ENCODE results near the gene NOL7.
A peak's percentile ranks its signal among the peaks of the same experiment; 100 is the strongest.

NOL7 gene

DNA sequence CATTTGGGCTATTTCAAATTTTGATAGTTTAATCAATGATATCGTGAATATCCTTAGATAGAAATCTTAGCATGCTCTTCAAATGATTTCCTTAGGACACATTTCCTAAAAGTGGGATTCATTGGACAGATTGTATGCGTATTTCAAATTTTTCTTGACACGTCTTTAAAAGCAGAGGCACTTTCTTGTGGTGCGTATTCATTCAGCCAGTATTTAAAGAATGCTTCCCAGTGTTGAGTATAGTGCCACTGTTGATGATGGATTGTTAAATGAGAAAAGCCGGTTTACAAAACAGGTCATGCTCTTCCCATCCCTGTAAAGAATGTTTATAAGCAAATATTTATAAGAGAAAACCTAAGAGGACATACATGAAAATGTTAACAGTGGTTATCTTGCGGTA, 15.1 kb upstream of the NOL7 start:
- no peak for DNase-seq

DNA sequence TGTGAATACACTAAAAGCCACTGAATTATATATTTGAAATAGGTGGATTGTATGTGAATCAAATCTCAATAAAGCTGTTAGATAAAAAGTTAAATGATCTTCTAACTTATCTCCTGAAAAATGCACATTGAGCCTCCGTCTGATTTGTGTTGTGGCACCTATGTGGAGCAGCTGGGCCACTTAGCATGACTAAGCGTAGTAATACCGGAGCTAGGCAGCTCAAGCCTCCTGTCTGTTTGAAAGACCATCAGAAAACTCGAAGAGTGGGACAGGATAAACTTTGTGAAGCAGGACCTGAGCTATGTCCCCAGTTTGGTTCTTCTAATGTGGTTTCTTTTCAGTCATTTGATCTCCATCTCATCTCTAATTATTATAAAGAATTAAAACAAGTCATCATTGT, 11.0 kb upstream of the NOL7 start:
- no peak for DNase-seq

DNA sequence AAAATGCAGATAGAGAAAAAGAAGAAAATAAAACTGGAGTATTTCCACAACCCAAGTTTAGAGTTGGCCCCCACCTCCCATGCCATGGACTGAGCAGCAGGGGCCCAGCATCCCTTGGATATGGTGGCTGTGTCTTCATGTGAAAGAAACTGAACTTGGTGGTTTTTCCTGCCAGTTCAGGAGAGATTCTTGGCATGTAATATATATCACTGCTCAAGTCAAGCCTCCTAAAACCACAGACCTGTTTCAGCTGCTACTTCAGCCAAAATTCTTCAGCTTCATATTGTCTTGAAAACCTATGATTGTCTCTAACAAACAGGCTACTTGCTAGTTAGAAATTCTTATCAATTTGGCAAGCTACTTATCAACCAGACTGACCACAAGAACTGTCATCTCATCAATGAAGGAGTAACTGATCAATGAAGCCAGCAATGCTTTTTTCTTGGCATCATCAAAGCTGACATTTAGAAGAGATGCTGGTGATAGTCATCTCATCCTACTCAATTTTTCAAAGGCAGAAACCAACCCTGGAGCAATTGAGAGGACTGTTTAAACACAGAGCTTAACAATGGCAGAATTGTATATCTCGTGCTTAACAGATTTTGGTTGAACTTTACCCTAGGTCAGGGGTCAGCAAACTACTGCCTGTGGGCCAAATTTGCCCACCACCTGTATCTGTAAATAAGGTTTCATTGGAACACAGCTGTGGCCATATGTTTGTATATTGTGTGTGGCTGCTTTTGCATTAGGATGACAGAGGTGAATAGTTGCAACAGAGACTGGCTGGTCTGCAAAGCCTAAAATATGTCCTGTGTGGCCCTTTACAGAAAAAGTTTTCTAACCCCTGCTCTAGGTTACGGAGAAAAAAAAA, 10.4 kb upstream of the NOL7 start:
- DNase-seq: no peak

DNA sequence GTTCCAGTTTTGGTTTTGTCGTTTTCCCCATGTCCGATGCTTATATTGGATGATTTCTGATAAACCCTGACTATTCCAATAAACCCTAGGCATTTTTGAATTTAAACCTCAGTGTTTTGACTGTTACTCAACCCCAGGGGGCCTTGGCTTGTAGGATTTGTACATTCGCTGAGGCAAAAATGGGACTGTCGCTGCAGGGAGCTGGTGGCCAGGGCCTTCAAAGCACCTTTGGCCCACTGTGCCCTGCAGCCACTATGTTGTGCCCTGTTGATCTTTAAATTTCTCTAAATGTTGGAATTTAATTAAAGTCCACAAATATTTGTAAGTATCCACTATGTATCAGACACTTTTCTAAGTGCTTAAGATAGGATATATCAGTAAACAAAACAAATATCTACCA, 9.5 kb upstream of the NOL7 start:
- no peak for DNase-seq

DNA sequence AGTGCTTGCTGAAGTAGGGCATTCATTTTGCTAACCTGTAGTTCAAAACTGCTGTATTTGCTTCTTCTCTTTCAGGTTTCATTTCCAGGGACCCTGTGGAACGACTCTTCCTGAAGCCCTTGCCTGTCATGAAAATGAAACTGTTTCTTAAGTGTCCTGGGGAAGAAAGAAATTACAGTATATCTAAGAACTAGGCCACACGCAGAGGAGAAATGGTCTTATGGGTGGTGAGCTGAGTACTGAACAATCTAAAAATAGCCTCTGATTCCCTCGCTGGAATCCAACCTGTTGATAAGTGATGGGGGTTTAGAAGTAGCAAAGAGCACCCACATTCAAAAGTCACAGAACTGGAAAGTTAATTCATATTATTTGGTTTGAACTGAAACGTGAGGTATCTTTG, 3.4 kb upstream of the NOL7 start:
- no peak for DNase-seq

DNA sequence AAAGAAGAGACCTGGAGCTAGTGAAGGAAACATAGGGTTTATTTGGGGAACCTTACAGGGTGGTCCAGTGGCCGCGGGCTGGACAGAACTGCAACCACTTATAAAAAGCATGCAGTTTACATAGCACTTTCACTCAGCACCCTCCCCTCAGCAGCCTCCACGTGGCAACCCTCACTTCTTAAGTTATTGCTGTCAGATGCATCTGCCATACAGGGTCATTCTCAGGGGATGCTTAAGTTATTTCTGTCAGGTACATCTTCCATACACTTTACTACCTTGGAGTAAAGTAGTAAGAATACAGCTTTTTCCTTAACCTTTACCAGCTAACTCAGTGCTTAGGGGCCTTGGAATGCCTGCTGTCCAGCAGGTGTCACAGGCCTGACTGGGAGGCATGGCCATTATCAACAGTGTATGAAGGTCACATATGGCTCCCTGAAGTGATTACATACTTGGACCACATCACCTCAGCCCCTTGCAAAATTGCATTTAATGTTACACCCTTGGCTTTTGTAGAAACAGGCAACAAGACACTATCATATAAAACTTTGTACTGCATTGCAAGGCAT, 2.0 kb upstream of the NOL7 start:
- DNase-seq: no peak

DNA sequence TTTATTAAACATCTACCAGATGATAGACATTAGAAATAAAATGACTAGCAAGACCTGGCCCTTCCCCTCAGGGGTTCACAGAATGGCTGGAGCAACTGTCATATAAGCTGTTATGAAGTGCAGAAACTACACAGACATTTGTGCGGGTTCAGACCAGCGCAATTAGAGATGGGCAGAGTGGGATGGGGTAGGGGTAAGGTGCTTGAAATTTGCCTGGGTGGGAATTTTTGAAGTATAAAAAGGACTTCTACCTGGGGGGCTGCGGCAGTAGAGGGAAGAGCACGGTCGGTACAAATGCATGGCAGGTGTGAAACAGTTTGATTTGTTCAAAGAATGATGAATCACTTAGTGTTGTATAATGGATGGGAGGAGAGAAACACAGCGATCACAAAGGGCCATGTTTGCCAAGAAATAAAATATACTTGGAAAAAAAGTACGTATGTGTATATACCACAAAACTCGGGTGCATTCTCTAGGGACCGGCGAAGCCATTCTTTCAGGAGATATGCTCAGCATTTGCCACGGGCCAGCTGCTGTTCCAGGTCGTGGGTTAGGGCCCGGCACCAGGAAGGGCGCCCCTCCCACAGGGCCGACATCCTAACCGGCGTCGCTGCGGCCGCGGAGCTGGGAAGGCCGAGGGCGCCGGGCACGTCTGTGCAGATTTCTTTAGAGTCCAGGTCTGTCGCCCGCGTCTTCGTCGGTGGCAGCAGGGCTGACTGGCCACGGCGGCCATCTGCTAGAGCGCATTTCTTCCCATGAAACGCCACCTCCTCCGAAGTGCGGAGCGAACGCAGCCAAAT, 809 bp upstream of the NOL7 start:
- DNase-seq: peak; percentile 72

DNA sequence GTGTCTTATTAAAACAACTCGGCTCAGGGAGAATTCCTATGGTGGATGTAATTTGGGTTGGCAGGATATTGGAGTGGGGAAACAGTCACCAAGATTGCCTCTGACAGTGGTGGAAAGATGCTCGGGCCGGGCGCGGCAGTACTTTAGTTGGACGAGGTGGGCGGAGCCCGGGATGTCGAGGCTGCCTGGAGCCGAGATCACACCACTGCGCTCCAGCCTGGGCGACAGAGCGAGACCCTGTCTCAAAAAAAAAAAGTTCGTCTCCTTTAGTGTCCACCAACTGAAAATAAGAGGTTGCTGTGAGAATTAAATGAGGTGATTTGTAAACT, 621 bp downstream of the NOL7 start:
- no peak for DNase-seq

DNA sequence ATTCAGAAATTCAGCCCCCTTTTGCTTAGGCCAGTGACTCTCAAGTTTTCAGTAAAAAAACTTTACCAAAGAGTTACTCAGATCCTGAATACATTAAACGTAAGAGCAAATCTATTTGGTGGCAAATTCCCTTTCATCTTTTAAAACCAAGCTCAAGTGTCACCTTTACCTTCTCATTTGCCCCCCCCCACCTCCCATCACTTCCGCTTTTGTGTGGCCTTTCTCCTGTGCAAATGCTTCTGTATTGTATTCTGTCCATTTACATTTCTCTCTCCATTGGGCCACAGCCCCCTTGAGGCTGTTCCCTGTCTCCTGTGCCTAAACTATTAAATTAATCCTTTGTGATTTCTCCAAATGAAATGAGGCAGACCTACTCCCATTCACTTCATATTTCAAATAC, 1.9 kb downstream of the NOL7 start:
- no peak for DNase-seq

DNA sequence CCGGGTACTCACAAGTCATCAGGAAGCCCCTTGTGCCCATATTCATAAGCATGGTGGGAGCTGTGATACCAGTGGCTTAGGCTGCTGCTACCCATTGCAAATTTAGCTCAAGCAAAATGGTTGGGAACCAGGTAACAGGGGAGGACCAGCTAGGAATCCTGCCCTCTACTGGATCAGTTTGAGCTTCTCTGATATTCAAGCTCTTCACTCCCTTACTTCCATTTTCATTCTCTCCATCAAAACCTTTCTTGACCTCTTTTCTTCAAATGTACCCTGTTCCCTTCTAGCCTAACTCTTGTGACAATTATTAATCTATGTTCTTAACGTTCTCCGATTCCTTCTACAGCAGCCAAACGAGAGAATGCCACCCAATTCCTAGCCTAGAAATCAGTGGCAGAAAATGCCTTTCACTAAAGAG, 9.7 kb downstream of the NOL7 start:
- no peak for DNase-seq

DNA sequence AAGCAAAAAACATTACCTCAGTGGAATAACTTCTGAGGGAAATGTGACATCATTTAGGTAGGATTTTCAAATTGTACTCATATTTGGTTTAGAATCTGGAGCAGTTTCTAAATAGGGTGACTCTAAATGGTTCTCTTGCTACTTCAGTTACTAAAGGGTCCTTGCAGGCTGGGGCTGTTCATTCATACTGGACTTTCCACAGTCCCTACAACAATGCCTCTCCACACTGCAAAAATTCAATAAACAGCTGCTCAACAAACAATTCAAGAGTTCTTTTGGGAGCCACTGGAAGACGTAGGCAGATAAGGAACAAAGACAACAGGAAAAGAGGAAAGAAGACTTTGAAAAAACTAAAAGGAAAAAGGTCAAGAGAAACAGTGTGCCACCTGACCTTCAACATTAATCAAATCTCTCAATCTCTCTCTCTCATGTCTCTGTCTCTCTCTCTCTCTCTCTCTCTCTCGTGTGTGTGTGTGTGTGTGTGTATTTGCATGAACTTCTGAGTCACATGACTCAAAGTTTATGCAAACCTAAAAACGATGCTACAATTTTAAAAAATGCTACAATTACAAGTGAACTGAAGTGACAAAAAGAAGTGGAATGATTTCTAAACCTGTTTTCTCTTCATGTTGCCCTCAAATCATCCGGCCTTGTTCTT, 14.5 kb downstream of the NOL7 start:
- no peak for DNase-seq

DNA sequence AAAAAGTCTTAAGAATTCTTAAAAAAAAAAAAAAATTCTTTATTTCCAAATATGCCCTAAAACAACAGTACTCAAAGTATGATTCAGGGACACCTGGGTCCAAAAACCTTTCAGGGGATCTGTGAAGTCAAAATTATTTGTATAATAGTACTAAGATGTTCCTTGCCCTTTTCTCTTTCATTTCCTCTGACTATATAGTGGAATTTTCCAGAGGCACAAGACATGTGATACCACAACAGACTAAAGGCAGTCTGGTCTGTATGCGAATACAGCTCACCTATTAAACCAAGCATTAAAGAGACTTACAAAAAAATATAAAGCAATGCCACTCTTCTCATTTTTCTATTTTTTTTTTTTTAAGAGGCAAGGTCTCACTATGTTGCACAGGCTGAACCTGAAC, 15.4 kb downstream of the NOL7 start:
- DNase-seq: no peak

DNA sequence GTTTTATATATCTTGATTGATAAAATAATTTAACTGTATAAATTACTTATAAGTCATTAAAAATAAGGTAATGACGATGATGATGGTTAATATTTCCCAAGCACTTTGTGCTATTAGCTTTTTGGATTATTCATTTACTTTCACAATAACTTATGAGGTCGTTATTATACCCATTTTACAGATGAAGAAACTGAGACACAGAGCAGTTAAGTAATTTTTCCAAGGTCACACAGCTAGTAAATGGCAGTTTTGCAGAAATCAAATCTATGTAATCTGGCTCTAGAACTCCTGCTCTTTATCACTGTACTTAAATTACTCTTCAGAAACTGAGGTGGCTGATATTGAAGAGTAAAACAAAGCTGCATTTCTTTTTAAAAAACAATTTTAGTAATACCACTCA, 18.2 kb downstream of the NOL7 start:
- DNase-seq: no peak

DNA sequence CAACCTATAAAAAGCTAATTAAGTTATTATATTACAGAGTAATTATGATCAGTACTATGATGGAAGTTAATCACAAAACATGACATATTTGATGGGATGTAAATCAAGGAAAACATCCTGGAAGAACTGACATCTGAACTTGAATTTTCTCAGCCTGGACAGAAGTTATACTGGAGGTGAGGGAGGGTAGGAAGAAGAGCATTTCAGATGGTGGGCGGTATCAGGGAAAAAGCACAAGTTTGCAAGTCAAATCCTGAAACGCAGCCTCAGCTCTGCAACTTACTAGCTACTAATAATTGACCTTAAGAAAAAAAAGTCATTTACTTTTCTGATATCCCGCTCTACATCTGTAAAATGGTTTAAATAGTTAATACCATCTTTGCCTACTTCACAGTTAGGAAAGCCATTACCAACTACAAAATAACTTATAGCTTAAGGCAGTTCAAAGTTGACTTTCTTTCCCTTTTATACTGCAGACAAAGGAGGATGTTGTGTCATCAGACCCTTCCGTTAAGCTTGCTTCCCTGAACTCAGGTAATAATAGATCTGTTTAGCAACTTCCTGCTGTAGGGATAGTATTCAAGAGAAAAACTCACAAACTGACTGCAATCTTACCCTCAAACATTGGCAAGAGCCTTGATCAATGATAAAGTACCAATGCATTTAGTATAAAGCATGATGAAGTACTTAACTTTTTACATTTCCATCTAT, 21.0 kb downstream of the NOL7 start:
- DNase-seq: peak; percentile 54

DNA sequence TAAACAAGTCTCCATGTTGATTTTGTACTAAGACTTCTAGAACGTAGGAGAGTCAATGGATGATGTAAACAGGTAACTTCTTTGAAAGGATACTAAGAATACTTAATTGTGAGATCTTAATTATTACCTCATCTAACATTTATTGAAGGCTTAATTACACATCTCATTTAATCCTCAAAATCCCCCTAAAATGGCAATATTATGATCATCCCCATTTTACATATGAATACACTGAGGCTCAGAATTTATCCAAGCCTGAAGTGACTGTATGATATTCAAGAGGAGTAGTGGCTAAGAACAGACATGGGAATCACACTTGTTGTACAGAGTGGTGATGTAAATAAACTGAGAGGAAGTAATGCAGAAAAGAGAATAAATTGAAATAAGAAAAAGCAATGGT, 22.9 kb downstream of the NOL7 start:
- DNase-seq: no peak

DNA sequence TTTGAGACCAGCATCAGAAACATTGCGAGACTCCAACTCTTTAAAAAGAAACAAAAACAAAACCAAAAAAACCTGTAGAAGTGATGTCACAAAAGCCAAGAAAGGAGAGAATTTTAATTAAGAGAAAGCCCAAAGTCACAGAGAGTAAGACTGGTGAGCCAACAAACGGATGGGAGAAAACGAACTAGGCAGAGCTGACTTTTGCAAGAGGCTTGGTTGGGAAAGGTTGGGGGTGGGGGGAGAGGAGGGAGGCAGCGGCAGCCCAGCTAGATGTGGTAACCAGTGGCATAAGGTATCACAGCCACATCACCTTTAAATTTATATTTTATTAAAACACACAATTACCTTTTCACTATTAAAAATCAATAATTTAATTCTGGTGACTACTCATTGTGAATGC, 23.5 kb downstream of the NOL7 start:
- no peak for DNase-seq

DNA sequence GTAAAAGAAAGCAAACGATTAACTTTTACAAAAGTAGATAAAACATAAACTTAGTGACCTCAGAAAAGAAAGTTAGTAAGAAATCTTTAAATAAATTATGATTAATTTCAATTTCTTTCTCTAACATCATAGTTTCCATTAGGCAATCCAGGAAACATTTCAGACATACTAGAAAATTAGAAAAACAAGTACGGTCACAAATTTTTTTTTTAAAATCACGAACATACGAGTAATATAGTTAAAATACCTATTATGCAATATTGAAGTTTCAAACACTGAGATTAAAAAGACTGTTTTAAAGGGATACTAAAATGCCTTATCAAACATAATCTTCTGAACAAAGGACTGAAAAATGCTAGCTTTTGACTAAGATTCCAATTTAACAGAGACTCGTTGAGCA, 26.2 kb downstream of the NOL7 start:
- DNase-seq: no peak

DNA sequence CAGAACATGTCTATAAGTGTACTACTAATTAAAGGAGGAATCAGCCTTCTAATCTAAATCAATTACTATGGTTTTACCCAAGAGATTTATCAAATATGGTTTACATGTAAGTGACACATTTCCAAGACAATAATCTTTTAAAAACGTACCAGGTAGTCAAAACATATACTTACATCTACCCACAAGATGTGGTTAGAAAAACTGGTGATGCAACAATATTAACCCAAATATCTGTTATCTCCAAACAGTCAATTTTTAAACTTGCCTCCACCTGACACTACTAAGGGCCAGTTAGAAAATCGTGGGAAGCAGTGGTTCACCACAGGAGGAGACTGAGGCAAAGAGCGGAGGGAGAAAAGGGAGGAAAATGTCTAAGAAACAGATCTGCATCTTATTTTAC, 28.0 kb downstream of the NOL7 start:
- DNase-seq: no peak

DNA sequence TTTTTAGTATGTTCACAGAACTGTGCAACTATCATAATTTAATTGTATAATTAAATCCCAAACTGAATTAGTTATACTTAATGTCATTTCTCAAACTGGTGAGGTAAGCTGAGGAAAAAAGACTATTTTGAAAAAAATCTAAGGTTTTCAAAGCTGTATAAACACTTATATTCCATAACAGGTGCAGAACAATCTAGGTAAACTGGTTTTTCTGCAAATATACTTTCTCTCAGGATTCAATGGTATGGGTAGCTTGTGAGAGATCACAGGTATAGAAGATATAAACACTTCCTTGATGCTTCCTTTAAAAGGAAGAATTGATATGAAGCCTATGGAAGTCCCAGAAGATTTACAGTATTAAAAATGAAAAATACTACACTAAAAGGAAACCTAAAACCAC, 33.7 kb downstream of the NOL7 start:
- DNase-seq: no peak

DNA sequence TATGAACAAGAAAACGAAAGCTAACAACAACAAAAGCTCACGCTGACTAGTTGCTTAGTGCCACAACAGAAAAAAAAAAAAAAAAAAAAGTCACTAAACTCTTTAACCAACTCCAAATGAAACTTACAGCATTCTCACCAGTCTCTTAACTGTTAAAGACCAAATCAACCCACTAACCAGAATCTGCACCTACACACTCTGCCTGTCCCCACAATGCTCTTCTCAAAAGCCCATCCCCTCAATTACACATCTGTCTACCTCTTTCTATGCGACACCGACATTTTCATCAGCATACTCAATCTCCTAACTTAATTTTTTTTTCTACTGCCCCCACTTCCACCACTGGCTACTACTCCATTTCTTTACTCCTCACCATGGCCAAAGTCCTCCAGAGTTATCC, 34.3 kb downstream of the NOL7 start:
- no peak for DNase-seq

DNA sequence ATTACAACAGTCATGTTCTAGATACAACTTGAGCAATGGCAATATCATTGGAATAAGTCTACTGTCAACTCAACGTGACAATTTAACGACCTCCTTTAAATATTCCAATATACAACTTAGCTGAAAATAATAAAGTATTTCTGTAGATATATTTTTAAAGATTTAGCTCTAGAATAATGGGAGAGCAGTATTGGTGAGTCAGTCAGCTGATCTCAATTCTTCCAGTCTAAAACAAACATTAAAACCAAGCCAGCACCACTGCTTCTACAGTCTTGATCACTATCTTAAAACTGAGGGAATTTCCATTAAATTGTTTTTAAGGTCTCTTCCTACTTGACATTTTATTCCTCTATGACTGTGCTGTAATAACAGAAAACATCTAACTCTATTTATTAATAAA, 38.2 kb downstream of the NOL7 start:
- no peak for DNase-seq

DNA sequence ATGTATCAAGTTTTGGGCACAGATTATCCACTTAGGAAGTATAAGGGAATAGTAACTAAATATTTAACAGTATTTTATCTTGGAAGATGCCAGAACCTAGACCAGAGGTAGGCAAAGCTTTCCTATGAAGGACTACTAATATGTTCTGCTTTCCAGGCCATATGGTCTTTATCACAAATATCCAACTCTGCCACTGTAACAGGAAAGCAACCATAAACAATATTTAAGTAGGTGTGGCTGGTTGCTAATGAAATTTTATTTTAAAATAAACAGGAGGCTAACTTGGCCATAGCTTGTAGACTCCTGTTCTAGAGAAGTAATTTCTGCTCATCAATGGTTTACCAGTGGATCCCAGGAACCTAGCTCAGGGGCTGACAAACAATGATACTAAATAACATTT, 39.4 kb downstream of the NOL7 start:
- DNase-seq: no peak

DNA sequence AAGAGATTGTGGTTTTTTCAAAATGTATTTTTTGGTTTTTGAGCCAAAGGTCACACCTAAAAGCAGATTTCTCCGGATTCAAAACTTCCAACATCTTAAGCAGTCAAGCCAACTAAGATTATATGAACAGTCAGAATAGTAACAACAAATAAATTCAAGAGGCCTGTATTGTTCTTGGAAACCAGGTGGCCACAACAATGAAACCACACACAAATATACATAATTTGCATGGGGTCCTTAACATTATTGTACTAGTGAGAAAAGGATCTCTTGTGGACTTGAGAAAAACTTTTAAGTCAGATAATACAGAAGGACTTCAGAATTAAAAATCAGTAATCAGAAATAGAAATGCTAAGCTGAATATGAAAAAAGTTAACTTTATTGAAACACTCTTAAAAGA, 40.6 kb downstream of the NOL7 start:
- DNase-seq: no peak

Measured in NCI-H526 treated with DMSO at 0.1 percent for 48 hours (cell line).